Left lung (tissue), 10 donors: ENCODE results near the gene CEND1. TPM values are rescaled to one million over a fixed set of nuclear protein-coding genes. Genes with fewer than 3 reads are reported as not detected.

Source experiments
- ATAC-seq: fragments of 200-7000 bp; cut with Tn5 transposase; one replicate; pipeline ENCODE4 v1.9.1; 2020; ENCODE audit warnings: moderate library complexity
- DNase-seq, 4 donors: peaks; one replicate each; pipeline ENCODE4 v3.0.0-alpha.2; 2013 to 2020
- H3K27ac ChIP-seq, 2 donors: fragments of 200-600 bp; sonication (generic) in 1 of 2; one replicate each; pipeline versions ENCODE4 v1.5.0 to v1.8.0; 2020 to 2021
- H3K27me3 ChIP-seq, 2 donors: fragments of 200-600 bp; sonication (generic) in 1 of 2; one replicate each; pipeline versions ENCODE4 v1.5.0 to v1.8.0; 2020 to 2021
- H3K36me3 ChIP-seq, 2 donors: fragments of 200-600 bp; sonication (generic) in 1 of 2; one replicate each; pipeline versions ENCODE4 v1.5.0 to v1.8.0; 2020 to 2021
- H3K4me1 ChIP-seq, 2 donors: fragments of 200-600 bp; one replicate each; pipeline ENCODE4 v1.8.0; 2021
- H3K4me3 ChIP-seq, 2 donors: fragments of 200-600 bp; sonication (generic) in 1 of 2; one replicate each; pipeline versions ENCODE4 v1.5.0 to v1.8.0; 2020 to 2021; ENCODE audit warnings: mild to moderate bottlenecking in 1 of 2
- H3K9me3 ChIP-seq, 2 donors: fragments of 200-600 bp; sonication (generic) in 1 of 2; one replicate each; pipeline versions ENCODE4 v1.5.0 to v1.8.0; 2020 to 2021
- CTCF ChIP-seq, 2 donors: fragments of 200-600 bp; sonication (generic) in 1 of 2; IDR thresholded peaks; one replicate each; pipeline versions ENCODE4 v1.5.0 to v1.8.0; 2021; ENCODE audit warnings: antibody characterized with exemption in 2 of 2
- intact Hi-C, 2 donors: fragments of 100-400 bp; cut with DNase I; formaldehyde crosslinking; loops; one replicate each; pipeline versions ENCODE4 v1.11.2 to v1.14.2; 2022
- polyA plus RNA-seq, 6 donors: library from polyadenylated mRNA; unstranded; fragments of 120-200 nt; gene quantifications; one replicate each; pipeline ENCODE4 v1.2.1, GENCODE V29; 2013; ENCODE audit not compliant: insufficient read length in 6 of 6
- total RNA-seq, 2 donors: library from RNA; stranded (reverse); fragmentation: NEBNext Ultra II Directional; extraction: Animal tissue kit (Norgen Biotek cat#: 25700); gene quantifications; one replicate each; pipeline ENCODE4 v1.2.1, GENCODE V29; 2021
- donor health status: DM: no; HTN: yes; CAD: no.
- donor health status: DM: no; HTN: no; CAD: no.

The CEND1 gene
- total and polyA plus RNA-seq, 8 donors = 0.11 to 0.47 (median 0.36) TPM; not detected in 1

GRCh38 chr11:783581-784015 lies 6.3 kb downstream of the CEND1 start:
- Histone ChIP-seq H3K9me3 (no peaks in the 10 kb centered on the region), H3K27me3 (peaks cover 0 to 12% of the 10 kb centered on the region in 2 donors), H3K4me1 (peaks cover 1 to 20% of the 10 kb centered on the region in 2 donors), H3K36me3 (peaks cover 0 to 4% of the 10 kb centered on the region in 2 donors), H3K4me3 (no peak overlapping the region), H3K27ac (no peak overlapping the region)
- peak; percentile 94 for ATAC-seq
- intact Hi-C loops = no loop called here
- DNase-seq = peak in 3 of 4 donors; percentile 79 to 91 (median 80)
- TF ChIP-seq CTCF (IDR thresholded peaks at IDR 0.05) = peak; percentile 29 to 53

GRCh38 chr11:782264-783174 lies 7.4 kb downstream of the CEND1 start:
- Histone ChIP-seq H3K4me3 (no peak overlapping the region), H3K27ac (no peak overlapping the region), H3K4me1 (peaks cover 7 to 27% of the 10 kb centered on the region in 2 donors), H3K36me3 (peaks cover 0 to 4% of the 10 kb centered on the region in 2 donors), H3K9me3 (no peaks in the 10 kb centered on the region), H3K27me3 (peaks cover 0 to 1% of the 10 kb centered on the region in 2 donors)
- ATAC-seq = no peak
- intact Hi-C loops = no loop called here
- DNase-seq = no peak
- no peak for TF ChIP-seq CTCF (IDR thresholded peaks at IDR 0.05)

GRCh38 chr11:779955-780532 lies 9.8 kb downstream of the CEND1 start:
- TF ChIP-seq CTCF (IDR thresholded peaks at IDR 0.05) = no peak
- intact Hi-C loops = no loop called here
- no peak for DNase-seq

GRCh38 chr11:778976-779954 lies 10.6 kb downstream of the CEND1 start:
- Histone ChIP-seq H3K27me3 (no peaks in the 10 kb centered on the region), H3K27ac (no peak overlapping the region), H3K4me3 (no peak overlapping the region), H3K4me1 (peaks cover 16 to 53% of the 10 kb centered on the region in 2 donors), H3K9me3 (no peaks in the 10 kb centered on the region), H3K36me3 (peaks cover 0 to 6% of the 10 kb centered on the region in 2 donors)
- DNase-seq (no peak), ATAC-seq (no peak)
- intact Hi-C loops = no loop called here
- no peak for TF ChIP-seq CTCF (IDR thresholded peaks at IDR 0.05)

More at GRCh38 chr11:779955-780532, 9.8 kb downstream of the CEND1 start:
- H3K36me3 ChIP-seq = peaks cover 0 to 4% of the 10 kb centered on the region in 2 donors
- H3K27ac ChIP-seq = no peak overlapping the region
- H3K4me1 ChIP-seq = peaks cover 16 to 45% of the 10 kb centered on the region in 2 donors
- H3K9me3 ChIP-seq = no peaks in the 10 kb centered on the region
- no peaks in the 10 kb centered on the region for H3K27me3 ChIP-seq
- no peak for ATAC-seq
- H3K4me3 ChIP-seq = no peak overlapping the region
